SK-MEL-5 (cell line): Measurements from ENCODE around the gene USP34. TPM values are rescaled to one million over a fixed set of nuclear protein-coding genes. Genes with fewer than 3 reads are reported as not detected.
"Not testable (repeated sequence)": the region's sequence is repeated elsewhere in the genome, so short reads cannot be mapped to it uniquely, and the experiment has no call there.

Experiments
- DNase-seq: peaks from one replicate; pipeline ENCODE4 v3.0.0-alpha.2; 2016; ENCODE audit warnings: low read depth, low spot score
- in situ Hi-C: cut with HindIII; loops from 2 replicates; pipeline ENCODE4 v1.10.0; 2016; ENCODE audit warnings: low sequenced_read_pairs, high pct_unique_total_duplicates, low pct_unique_long_range_greater_than_20kb
- polyA plus RNA-seq, 2 experiments: library from polyadenylated mRNA; depleted of rRNA; stranded (reverse); fragments of >200 nt; gene quantifications; 2 replicates each; pipeline ENCODE4 v1.2.3, GENCODE V29; 2015
- total RNA-seq: library from RNA; depleted of rRNA; stranded (reverse); fragments of >200 nt; shearing (Covaris generic); gene quantifications from 2 replicates; pipeline ENCODE4 v1.2.3, GENCODE V29; 2014; rRNA removed

USP34 gene
- total RNA-seq = 69.0 and 81.6 TPM in 2 replicates
- polyA plus RNA-seq (2015; cell fraction: cytosol; rRNA removed) = 53.2 and 65.7 TPM in 2 replicates
- 149 and 154 TPM in 2 replicates for polyA plus RNA-seq (2015; cell fraction: nucleus; rRNA removed)

- in situ Hi-C loops = no loop called here
- peak; percentile 94 for DNase-seq
Measured at GRCh38 chr2:61470965-61471904, at the start of gene USP34. Gene USP34 (minus strand): TSS chr2:61471087. CDS start chr2:61470692, 395 bp downstream.

GRCh38 chr2:61520261-61520660 lies 49.4 kb upstream of the USP34 start:
- in situ Hi-C loops = no loop called here
- no peak for DNase-seq

DNA sequence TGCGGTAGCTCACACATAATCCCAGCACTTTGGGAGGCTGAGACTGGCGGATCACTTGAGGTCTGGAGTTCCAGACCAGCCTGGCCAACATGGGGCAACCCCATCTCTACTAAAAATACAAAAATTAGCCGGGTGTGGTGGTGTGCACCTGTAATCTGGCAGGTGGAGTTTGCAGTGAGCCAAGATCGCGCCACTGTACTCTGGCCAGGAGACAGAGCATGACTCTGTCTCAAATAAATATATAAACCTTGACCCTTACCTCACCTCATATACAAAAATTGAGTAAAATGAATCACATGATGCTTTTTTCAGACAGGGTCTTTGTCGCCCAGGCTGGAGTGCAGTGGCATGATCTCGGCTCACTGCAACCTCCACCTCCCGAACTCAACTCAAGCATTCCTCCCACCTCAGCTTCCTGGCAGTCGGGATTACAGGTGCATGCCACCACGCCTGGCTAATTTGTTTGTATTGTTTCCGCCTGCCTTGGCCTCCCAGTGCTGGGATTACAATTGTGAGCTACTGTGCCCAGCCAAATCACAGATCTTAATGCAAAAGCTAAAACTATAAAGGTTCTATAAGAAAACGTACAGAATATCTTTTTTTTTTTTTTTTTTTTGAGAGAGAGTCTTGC lies 42.0 kb upstream of the USP34 start:
- no peak for DNase-seq
- in situ Hi-C loops = no loop called here

- in situ Hi-C loops = no loop called here
- DNase-seq = no peak
Measured at GRCh38 chr2:61510674-61511671, 40.1 kb upstream of the USP34 start.

DNA sequence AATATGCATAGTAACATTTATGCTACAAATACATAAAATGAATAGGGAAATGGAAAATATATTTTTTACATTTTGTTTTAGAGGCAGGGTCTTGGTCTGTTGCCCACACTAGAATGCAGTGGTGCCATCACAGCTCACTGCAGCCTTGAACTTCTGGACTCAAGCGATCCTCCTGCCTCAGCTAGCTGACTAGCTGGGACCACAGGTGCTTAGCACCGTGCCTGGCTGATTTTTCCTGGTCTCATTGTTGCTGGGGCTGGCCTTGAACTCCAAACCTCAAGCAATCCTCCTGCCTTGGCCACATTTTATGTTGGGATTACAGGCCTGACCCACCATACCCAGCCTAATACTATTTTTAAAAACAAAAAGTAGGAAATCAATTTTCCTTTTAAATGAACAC lies 34.1 kb upstream of the USP34 start:
- in situ Hi-C loops = no loop called here

GRCh38 chr2:61499060-61499459 lies 28.2 kb upstream of the USP34 start:
- DNase-seq = no peak
- in situ Hi-C loops = no loop called here

More for the DNA sequence above, 34.1 kb upstream of the USP34 start:
- DNase-seq = no peak

DNA sequence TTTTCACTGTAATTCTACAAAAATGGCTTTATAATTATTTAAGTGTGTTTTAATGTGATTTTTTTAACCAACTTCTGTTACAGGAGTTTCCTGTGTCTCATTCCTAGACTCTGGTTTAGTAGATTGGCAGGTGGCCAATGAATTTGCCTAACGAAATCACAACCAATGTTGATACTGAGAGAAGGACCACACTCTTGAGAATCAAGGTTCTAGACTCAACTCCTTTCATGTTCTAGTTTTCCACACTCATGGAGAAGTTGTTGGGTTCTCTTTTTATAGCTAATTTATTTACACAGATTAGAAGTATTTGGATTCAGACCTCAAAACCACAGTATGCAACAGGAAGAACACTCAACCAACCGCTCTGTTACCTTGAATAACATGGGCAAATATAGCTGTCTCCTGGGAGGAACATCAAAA lies 22.6 kb upstream of the USP34 start:
- in situ Hi-C loops = no loop called here
- DNase-seq = no peak

DNA sequence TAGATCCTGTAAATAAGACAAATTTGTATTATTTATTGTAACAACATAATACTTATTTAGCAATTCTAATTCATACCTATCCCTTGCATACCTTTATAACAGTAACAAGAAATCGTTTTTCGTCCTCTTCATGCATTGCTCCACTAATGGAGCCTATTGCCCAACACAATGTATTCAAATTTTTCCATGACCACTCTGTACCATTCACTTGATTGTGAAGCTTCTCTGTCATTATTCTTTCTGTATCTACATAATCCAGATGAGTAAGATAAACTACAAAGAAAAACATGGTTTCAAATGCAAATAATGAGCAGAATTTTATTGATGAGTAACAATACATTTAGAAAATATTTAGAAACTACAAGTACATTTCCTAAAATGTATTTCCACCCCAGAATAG lies 21.6 kb upstream of the USP34 start:
- in situ Hi-C loops = no loop called here
- no peak for DNase-seq

DNA sequence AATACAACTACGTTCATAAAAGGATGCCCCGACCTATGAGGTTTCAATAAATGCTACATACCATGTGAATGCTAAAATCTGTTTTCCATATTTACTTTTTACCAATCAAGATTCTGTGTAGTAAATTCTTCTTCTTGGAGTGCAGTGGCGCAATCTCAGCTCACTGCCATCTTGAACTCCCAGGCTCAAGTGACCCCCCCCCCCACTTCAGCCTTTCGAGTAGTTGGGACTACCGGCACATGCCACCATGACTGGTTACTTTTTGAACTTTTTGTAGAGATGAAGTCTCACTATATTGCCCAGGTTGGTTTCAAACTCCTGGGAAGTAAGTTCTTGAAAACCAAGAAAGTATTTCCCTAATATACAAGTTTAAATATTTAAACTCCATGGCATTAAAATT lies 14.4 kb upstream of the USP34 start:
- in situ Hi-C loops = no loop called here

DNA sequence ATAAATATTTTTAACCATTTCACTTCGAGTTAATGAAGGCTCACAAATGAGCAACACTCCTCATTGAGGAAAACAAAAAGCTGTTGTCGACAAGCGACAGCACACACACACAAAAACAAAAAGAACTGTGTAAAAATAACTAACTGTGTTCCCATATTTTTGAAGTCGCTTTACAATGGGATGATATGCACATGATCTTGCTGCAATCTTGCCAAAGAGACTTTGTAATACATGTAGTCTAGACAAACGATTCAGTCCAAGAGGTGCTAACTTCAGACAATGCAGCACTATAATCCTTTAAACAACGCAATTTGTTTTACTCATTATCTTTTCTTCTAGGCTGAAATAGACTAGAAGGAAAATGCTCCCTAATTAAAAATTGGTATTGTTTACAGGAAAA lies 7.2 kb upstream of the USP34 start:
- DNase-seq = no peak
- in situ Hi-C loops = no loop called here

More for the DNA sequence above, 14.4 kb upstream of the USP34 start:
- no peak for DNase-seq

DNA sequence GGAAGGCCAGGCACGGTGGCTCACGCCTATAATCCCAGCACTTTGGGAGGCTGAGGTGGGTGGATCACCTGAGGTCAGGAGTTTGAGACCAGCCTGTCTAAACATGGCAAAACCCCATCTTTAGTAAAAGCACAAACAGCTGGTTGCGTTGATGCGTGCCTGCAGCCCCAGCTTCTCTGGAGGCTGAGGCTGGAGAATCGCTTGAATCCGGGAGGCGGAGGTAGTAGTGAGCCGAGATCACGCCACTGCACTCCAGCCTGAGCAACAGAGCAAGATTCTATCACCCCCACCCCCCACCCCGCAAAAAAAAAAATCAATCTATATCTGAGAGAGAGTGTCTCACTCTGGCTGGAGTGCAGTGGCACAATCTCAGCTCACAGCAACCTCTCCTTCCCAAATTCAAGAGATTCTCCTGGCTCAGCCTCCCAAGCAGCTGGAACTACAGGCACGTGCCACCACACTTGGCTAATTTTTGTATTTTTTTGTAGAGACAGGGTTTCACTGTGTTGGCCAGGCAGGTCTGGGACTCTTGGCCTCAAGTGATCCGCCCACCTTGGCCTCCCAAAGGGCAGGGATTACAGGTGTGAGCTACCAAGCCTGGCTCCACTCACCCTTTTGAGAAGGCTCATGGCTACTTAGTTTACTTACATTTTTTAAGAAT lies 6.2 kb upstream of the USP34 start:
- DNase-seq, in situ Hi-C loops: not testable (repeated sequence)

DNA sequence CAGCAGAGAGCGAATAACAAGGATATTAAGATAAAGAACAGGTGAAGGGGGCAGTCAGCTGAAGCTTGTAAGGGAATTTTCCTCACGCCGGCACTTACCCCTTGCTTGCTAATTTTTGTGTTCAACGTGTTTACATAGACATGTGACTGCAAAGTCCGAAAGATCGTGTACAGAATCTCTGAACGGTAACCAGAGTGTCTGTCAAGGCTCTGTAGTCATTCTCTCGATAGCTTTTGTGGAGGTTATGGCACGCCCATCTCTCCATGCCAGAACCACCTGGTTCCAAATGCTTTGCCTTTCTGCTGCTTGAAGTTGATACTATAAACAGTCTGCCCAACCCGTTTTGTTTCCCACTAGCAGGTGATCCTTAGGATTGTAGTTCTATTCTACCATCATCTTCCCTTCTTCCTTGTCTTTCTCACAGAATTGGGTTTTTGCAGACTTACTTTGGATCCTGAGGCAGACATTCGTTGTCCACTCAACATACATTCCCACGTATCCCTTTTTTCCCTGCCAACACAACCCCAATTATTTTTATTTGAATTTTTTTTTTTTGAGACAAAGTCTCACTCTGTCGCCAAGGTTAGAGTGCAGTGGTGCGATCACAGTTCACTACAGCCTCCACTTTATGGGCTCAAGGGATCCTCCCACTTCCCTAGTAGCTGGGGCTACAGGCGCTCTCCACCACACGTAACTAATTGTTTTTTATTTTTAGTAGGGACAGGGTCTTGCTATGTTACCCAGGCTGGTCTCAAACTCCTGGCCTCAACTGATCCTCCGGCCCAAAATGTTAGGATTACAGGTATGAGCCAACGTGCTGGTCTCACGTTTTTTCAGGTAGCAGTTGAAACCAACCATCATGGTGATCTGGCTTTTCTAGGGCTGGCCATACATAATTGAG lies 1.3 kb upstream of the USP34 start:
- peak; percentile 14 for DNase-seq
- in situ Hi-C loops = no loop called here

DNA sequence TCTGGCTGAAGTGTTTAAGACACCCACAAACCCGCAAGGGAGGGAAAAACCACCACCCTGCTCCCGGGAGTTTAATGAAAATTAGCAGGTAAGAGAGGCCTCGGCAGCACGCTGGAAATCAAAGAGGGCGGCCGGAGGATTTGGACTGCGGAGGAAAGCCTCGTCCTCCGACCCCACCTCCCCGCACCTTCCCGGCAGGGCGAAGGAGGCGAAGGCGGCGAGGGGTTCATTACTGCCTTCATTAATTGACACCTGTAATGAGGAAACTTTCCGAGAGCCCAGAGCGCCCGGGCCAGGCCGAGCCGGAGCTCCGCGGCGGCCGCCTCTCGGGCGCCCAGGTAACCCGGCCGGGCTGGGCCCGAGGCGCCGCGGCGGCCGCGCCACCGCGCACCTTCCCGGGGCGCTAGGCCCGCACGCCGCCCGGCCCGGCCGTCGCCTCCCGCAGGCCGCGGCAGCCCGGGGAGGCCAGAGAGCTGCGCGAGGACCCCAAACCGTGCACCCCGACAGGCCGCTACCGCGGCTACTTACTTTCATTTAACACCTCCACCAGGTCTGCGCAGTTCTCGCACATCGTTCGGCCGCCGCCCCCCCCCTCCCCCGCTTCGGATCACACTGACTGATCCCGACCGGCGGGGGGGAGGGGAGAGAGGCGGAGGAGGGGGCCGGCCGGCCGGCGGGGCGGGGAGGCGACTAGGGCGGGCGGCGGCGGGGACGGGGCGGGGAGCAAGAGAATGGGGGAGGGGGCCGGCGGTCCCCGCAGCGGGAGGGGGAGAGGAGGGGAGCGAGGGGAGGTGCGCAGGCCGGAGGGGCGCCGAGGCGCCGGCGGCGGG lies 550 bp downstream of the USP34 start:
- in situ Hi-C loops = no loop called here
- peak; percentile 83 for DNase-seq

- in situ Hi-C loops = no loop called here
- no peak for DNase-seq
Measured at GRCh38 chr2:61469424-61470121, 1.3 kb downstream of the USP34 start.

GRCh38 chr2:61468231-61468630 lies 2.7 kb downstream of the USP34 start:
- DNase-seq, in situ Hi-C loops: not testable (repeated sequence)
